Pancreas (tissue), 10 donors: Measurements from ENCODE around the gene TGFB2. TPM values are rescaled to one million over a fixed set of nuclear protein-coding genes. Genes with fewer than 3 reads are reported as not detected.
"Not testable (repeated sequence)": the region's sequence is repeated elsewhere in the genome, so short reads cannot be mapped to it uniquely, and the experiment has no call there.

Experiments used
- ATAC-seq, 4 donors: fragments of 200-7000 bp; cut with Tn5 transposase; one replicate each; pipeline versions ENCODE4 v1.8.0 to v1.9.1; 2020; ENCODE audit warnings: mild to moderate bottlenecking in 4 of 4, moderate library complexity in 4 of 4
- DNase-seq, 6 donors: peaks; one replicate each; pipeline ENCODE4 v3.0.0-alpha.2; 2020
- FAIRE-seq: peaks from 2 replicates; lab custom pipeline; 2012; peaks lifted over from hg19 to GRCh38; lab: Jason Lieb, UNC
- H3K27ac ChIP-seq, 4 donors: fragments of 200-600 bp; sonication (generic); 1 replicate in 3 of 4; 2 replicates in 1 of 4; pipeline versions ENCODE4 v1.5.0 to v1.8.0; 2020
- H3K27me3 ChIP-seq, 4 donors: fragments of 200-600 bp; one replicate each; pipeline ENCODE4 v1.8.0; 2021
- H3K36me3 ChIP-seq, 3 donors: fragments of 200-600 bp; sonication (generic) in 1 of 3; one replicate each; pipeline versions ENCODE4 v1.5.0 to v1.8.0; 2020 to 2021
- H3K4me1 ChIP-seq, 3 donors: fragments of 200-600 bp; one replicate each; pipeline ENCODE4 v1.8.0; 2021
- H3K4me3 ChIP-seq, 4 donors: fragments of 200-600 bp; sonication (generic) in 2 of 4; one replicate each; pipeline versions ENCODE4 v1.5.0 to v1.8.0; 2020 to 2021
- H3K9me3 ChIP-seq, 4 donors: fragments of 200-600 bp; one replicate each; pipeline ENCODE4 v1.8.0; 2021
- WGBS, 2 donors: extraction: QIAGEN DNeasy Blood & Tissue Kit; methylation state at CpG; one replicate each; pipeline ENCODE4 v1.1.7; 2013; 5-methylcytosine and 5-hydroxymethylcytosine counted together
- intact Hi-C, 3 donors: fragments of 100-400 bp; cut with DNase I; formaldehyde crosslinking; loops; one replicate each; pipeline versions ENCODE4 v1.11.1 to v1.14.2; 2022
- polyA plus RNA-seq, 2 donors: library from polyadenylated mRNA; stranded (reverse); fragments of 200-250 nt; gene quantifications; one replicate each; pipeline ENCODE4 v1.2.3, GENCODE V29; 2013
- total RNA-seq, 6 donors: library from RNA; stranded (reverse); fragmentation: NEBNext Ultra II Directional in 4 of 6; extraction: Animal tissue kit (Norgen Biotek cat#: 25700) in 4 of 6; gene quantifications; one replicate each; pipeline versions ENCODE4 v1.2.1 to v1.2.4, GENCODE V29; 2021 to 2023
- TF ChIP-seq, protein P1 (sequence below), 4 donors: fragments of 200-600 bp; sonication (generic) in 3 of 4; IDR thresholded peaks; one replicate each; pipeline versions ENCODE4 v1.5.0 to v1.8.0; 2021; ENCODE audit warnings: antibody characterized with exemption in 4 of 4
- donor health status: healthy with polysubstance abuse.
- donor health status: DM: no; HTN: no; CAD: no; lungs with moderate emphysema.
- donor health status: DM: no; HTN: no; CAD: no.
- donor health status: control.
- donor health status: control.
- donor health status: Bipolar disorder and iron deficiency.
- donor health status: DM: yes; HTN: yes; CAD: no.
- donor health status: DM: no; HTN: no; CAD: no.
- donor health status: DM: no; HTN: no; CAD: no.
- donor health status: DM: yes; HTN: yes; CAD: no.

Gene TGFB2
- total and polyA plus RNA-seq, 8 donors = 1.6 to 20.3 (median 2.9) TPM

DNA sequence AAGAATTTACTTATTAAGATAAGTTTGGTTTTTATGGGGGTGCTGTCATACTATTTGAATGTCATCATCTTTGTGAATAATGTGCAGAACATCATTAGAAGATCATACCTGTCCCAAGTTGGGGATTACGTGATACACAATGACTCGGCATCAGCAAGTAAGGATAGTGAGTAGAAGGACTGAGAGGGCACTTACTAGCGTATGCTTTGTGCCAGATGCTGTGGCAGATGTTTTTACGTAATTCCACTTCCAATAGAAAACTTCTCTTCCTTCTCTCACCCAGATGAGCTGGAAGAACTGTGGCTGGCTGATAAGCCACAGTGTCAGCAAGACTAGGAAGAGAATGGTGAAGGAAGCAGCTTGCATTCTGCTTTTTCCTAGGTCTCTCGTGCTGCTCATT is 28.1 kb upstream of the TGFB2 start:
- H3K27ac ChIP-seq = no peak overlapping the region
- no peaks in the 10 kb centered on the region for H3K4me1 ChIP-seq
- DNase-seq = no peak
- H3K4me3 ChIP-seq = no peak overlapping the region
- 91 to 96% methylated on average over 5 of the region's 5 CpGs for WGBS, 2 donors
- ATAC-seq = no peak
- TF ChIP-seq, protein P1, sequence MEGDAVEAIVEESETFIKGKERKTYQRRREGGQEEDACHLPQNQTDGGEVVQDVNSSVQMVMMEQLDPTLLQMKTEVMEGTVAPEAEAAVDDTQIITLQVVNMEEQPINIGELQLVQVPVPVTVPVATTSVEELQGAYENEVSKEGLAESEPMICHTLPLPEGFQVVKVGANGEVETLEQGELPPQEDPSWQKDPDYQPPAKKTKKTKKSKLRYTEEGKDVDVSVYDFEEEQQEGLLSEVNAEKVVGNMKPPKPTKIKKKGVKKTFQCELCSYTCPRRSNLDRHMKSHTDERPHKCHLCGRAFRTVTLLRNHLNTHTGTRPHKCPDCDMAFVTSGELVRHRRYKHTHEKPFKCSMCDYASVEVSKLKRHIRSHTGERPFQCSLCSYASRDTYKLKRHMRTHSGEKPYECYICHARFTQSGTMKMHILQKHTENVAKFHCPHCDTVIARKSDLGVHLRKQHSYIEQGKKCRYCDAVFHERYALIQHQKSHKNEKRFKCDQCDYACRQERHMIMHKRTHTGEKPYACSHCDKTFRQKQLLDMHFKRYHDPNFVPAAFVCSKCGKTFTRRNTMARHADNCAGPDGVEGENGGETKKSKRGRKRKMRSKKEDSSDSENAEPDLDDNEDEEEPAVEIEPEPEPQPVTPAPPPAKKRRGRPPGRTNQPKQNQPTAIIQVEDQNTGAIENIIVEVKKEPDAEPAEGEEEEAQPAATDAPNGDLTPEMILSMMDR (IDR thresholded peaks at IDR 0.05) = no peak
- intact Hi-C loops = no loop called here
- FAIRE-seq = no peak
- no peaks in the 10 kb centered on the region for H3K36me3 ChIP-seq
- H3K27me3 ChIP-seq = no peaks in the 10 kb centered on the region
- H3K9me3 ChIP-seq = no peaks in the 10 kb centered on the region

GRCh38 chr1:218320182-218320581 is 25.0 kb upstream of the TGFB2 start:
- H3K9me3 ChIP-seq, H3K27me3 ChIP-seq, ATAC-seq, H3K36me3 ChIP-seq, H3K4me1 ChIP-seq, DNase-seq, H3K27ac ChIP-seq, H3K4me3 ChIP-seq, FAIRE-seq: not testable (repeated sequence)
- 96 to 100% methylated on average over 2 of the region's 3 CpGs for WGBS, 2 donors
- intact Hi-C loops = loop anchor here in 1 of 3 donors (10.0 kb wide), 2 partner anchors 1245 to 1345 kb away; no protein-coding TSS in a partner anchor

GRCh38 chr1:218322762-218323161 is 22.4 kb upstream of the TGFB2 start:
- Histone ChIP-seq H3K4me1 (no peaks in the 10 kb centered on the region), H3K27me3 (no peaks in the 10 kb centered on the region), H3K36me3 (peaks cover 0 to 9% (median 2%) of the 10 kb centered on the region in 3 donors), H3K9me3 (no peaks in the 10 kb centered on the region), H3K4me3 (no peak overlapping the region), H3K27ac (no peak overlapping the region)
- WGBS, 2 donors = 94% methylated on average over 17 of the region's 17 CpGs
- no peak for FAIRE-seq
- no peak for ATAC-seq
- TF ChIP-seq, protein P1 (IDR thresholded peaks at IDR 0.05) = no peak
- intact Hi-C loops = loop anchor here in 1 of 3 donors (10.0 kb wide), 2 partner anchors 1242 to 1342 kb away; no protein-coding TSS in a partner anchor
- DNase-seq = peak in 1 of 6 donors; percentile 67

- Histone ChIP-seq H3K4me3 (no peak overlapping the region), H3K27me3 (no peaks in the 10 kb centered on the region), H3K4me1 (no peaks in the 10 kb centered on the region), H3K27ac (no peak overlapping the region), H3K9me3 (no peaks in the 10 kb centered on the region), H3K36me3 (peaks cover 0 to 9% (median 2%) of the 10 kb centered on the region in 3 donors)
- ATAC-seq (no peak), DNase-seq (peak in 2 of 6 donors; percentile 56 to 71), FAIRE-seq (no peak)
- 95 to 97% methylated on average over 20 to 21 of the region's 21 CpGs for WGBS, 2 donors
- TF ChIP-seq, protein P1 (IDR thresholded peaks at IDR 0.05) = no peak
- intact Hi-C loops = loop anchor here in 1 of 3 donors (10.0 kb wide), 2 partner anchors 1241 to 1341 kb away; no protein-coding TSS in a partner anchor
Observed at GRCh38 chr1:218323568-218324225, 21.4 kb upstream of the TGFB2 start.

- H3K27ac ChIP-seq = no peak overlapping the region
- no peak overlapping the region for H3K4me3 ChIP-seq
- H3K27me3 ChIP-seq = no peaks in the 10 kb centered on the region
- no peak for FAIRE-seq
- H3K4me1 ChIP-seq = no peaks in the 10 kb centered on the region
- intact Hi-C loops = loop anchor here in 1 of 3 donors (10.0 kb wide), 2 partner anchors 1241 to 1341 kb away; no protein-coding TSS in a partner anchor
- no peak for ATAC-seq
- peaks cover 0 to 9% (median 2%) of the 10 kb centered on the region in 3 donors for H3K36me3 ChIP-seq
- 95 to 99% methylated on average over 20 of the region's 20 CpGs for WGBS, 2 donors
- TF ChIP-seq, protein P1 (IDR thresholded peaks at IDR 0.05) = no peak
- H3K9me3 ChIP-seq = no peaks in the 10 kb centered on the region
- no peak for DNase-seq
Observed at GRCh38 chr1:218324226-218324580, 20.9 kb upstream of the TGFB2 start.
